Gastrocnemius medialis (tissue), 4 donors: ENCODE results near the gene ZDHHC1. TPM values are rescaled to one million over a fixed set of nuclear protein-coding genes. Genes with fewer than 3 reads are reported as not detected.

Experiments used
- ATAC-seq, 2 donors: fragments of 150-250 bp; one replicate each; pipeline ENCODE4 v1.9.1; 2016
- DNase-seq, 2 donors: peaks; one replicate each; pipeline ENCODE4 v3.0.0-alpha.2; 2019
- H3K27ac ChIP-seq, 4 donors: fragments of 200-600 bp; sonication (generic); 1 replicate in 1 of 4; 2 replicates in 3 of 4; pipeline ENCODE4 v1.5.1; 2016 to 2018; ENCODE audit warnings: mild to moderate bottlenecking in 2 of 4, moderate library complexity in 1 of 4
- H3K27me3 ChIP-seq, 3 donors: fragments of 200-600 bp; sonication (generic) in 2 of 3; 1 replicate in 1 of 3; 2 replicates in 2 of 3; pipeline versions ENCODE4 v1.5.1 to v1.6.0; 2016 to 2019; ENCODE audit warnings: mild to moderate bottlenecking in 1 of 3, moderate library complexity in 1 of 3
- H3K36me3 ChIP-seq, 2 donors: fragments of 200-600 bp; sonication (generic) in 1 of 2; one replicate each; pipeline ENCODE4 v1.5.1; 2017 to 2018
- H3K4me1 ChIP-seq, 2 donors: fragments of 200-600 bp; sonication (generic) in 1 of 2; one replicate each; pipeline ENCODE4 v1.5.1; 2016 to 2017; ENCODE audit warnings: mild to moderate bottlenecking in 2 of 2
- H3K4me3 ChIP-seq, 4 donors: fragments of 200-600 bp; sonication (generic) in 3 of 4; 1 replicate in 1 of 4; 2 replicates in 3 of 4; pipeline ENCODE4 v1.5.1; 2016 to 2019; ENCODE audit warnings: mild to moderate bottlenecking in 2 of 4
- H3K9me3 ChIP-seq, 3 donors: fragments of 200-600 bp; sonication (generic) in 2 of 3; 1 replicate in 1 of 3; 2 replicates in 2 of 3; pipeline ENCODE4 v1.5.1; 2016 to 2019
- POLR2A ChIP-seq, 2 donors: fragments of 450-650 bp; IDR thresholded peaks; one replicate each; pipeline ENCODE4 v1.6.1; 2017; ENCODE audit warnings: antibody characterized with exemption in 2 of 2, mild to moderate bottlenecking in 2 of 2, moderate library complexity in 2 of 2
- in situ Hi-C, 4 donors: fragments of 200-750 bp; cut with MboI; loops; one replicate each; pipeline versions ENCODE4 v1.15.0 to v1.8.0; 2017; ENCODE audit warnings: low sequenced_read_pairs in 4 of 4
- intact Hi-C: fragments of 100-400 bp; cut with DNase I; formaldehyde crosslinking; loops from one replicate; pipeline ENCODE4 v1.15.1; 2023; ENCODE audit warnings: low total_unique reads
- total RNA-seq, 4 donors: library from RNA; depleted of rRNA; stranded (reverse); fragments of >200 nt; gene quantifications; one replicate each; pipeline versions ENCODE4 v1.1.0 to v1.2.3, GENCODE V29; 2016
- TF ChIP-seq, protein P1 (sequence below), 5 experiments: fragments of 450-650 bp in 3 of 5; fragments of 200-600 bp in 2 of 5; sonication (generic) in 2 of 5; IDR thresholded peaks in 4 of 5; conservative IDR thresholded peaks in 1 of 5; 1 replicate in 4 of 5; 2 replicates in 1 of 5; pipeline ENCODE4 v1.5.1; 2016 to 2019; ENCODE audit warnings: antibody characterized with exemption in 5 of 5, mild to moderate bottlenecking in 3 of 5, moderate library complexity in 3 of 5

The ZDHHC1 gene
- total RNA-seq, 4 donors from 2014 or later: 4.4 to 11.0 (median 8.9) TPM

GRCh38 chr16:67387479-67388079 lies 28.7 kb downstream of the ZDHHC1 start:
- DNase-seq: no peak

GRCh38 chr16:67386861-67387455 lies 29.3 kb downstream of the ZDHHC1 start:
- Histone ChIP-seq H3K4me3 (no peak overlapping the region), H3K4me1 (peaks cover 31 to 36% of the 10 kb centered on the region in 2 donors), H3K36me3 (no peaks in the 10 kb centered on the region), H3K27me3 (no peaks in the 10 kb centered on the region), H3K9me3 (no peaks in the 10 kb centered on the region), H3K27ac (no peak overlapping the region)
- in situ Hi-C loops: no loop called here
- ATAC-seq (no peak), DNase-seq (no peak)
- TF ChIP-seq, protein P1, sequence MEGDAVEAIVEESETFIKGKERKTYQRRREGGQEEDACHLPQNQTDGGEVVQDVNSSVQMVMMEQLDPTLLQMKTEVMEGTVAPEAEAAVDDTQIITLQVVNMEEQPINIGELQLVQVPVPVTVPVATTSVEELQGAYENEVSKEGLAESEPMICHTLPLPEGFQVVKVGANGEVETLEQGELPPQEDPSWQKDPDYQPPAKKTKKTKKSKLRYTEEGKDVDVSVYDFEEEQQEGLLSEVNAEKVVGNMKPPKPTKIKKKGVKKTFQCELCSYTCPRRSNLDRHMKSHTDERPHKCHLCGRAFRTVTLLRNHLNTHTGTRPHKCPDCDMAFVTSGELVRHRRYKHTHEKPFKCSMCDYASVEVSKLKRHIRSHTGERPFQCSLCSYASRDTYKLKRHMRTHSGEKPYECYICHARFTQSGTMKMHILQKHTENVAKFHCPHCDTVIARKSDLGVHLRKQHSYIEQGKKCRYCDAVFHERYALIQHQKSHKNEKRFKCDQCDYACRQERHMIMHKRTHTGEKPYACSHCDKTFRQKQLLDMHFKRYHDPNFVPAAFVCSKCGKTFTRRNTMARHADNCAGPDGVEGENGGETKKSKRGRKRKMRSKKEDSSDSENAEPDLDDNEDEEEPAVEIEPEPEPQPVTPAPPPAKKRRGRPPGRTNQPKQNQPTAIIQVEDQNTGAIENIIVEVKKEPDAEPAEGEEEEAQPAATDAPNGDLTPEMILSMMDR (IDR thresholded peaks at IDR 0.05 in 4 of 5, conservative IDR thresholded peaks at IDR 0.05 in 1 of 5): no peak
- TF ChIP-seq POLR2A (IDR thresholded peaks at IDR 0.05): no peak
- intact Hi-C loops: no loop called here

More at GRCh38 chr16:67387479-67388079, 28.7 kb downstream of the ZDHHC1 start:
- ATAC-seq: no peak
- no peaks in the 10 kb centered on the region for H3K27me3 ChIP-seq
- intact Hi-C loops (no loop called here), in situ Hi-C loops (no loop called here)
- H3K36me3 ChIP-seq: no peaks in the 10 kb centered on the region
- no peak overlapping the region for H3K27ac ChIP-seq
- TF ChIP-seq, protein P1 (IDR thresholded peaks at IDR 0.05 in 4 of 5, conservative IDR thresholded peaks at IDR 0.05 in 1 of 5): no peak
- no peak for TF ChIP-seq POLR2A (IDR thresholded peaks at IDR 0.05)
- H3K4me1 ChIP-seq: peaks cover 37 to 41% of the 10 kb centered on the region in 2 donors
- H3K9me3 ChIP-seq: no peaks in the 10 kb centered on the region
- no peak overlapping the region for H3K4me3 ChIP-seq

- intact Hi-C loops: no loop called here
- no peak for ATAC-seq
- in situ Hi-C loops: no loop called here
Measured at GRCh38 chr16:67384778-67385510, 31.3 kb downstream of the ZDHHC1 start.

GRCh38 chr16:67383284-67383683 lies 33.0 kb downstream of the ZDHHC1 start:
- DNase-seq: no peak
- in situ Hi-C loops (no loop called here), intact Hi-C loops (no loop called here)

More at GRCh38 chr16:67384778-67385510, 31.3 kb downstream of the ZDHHC1 start:
- no peaks in the 10 kb centered on the region for H3K27me3 ChIP-seq
- no peaks in the 10 kb centered on the region for H3K9me3 ChIP-seq
- H3K4me1 ChIP-seq: peaks cover 21 to 25% of the 10 kb centered on the region in 2 donors
- no peak overlapping the region for H3K4me3 ChIP-seq
- H3K36me3 ChIP-seq: no peaks in the 10 kb centered on the region
- H3K27ac ChIP-seq: peak overlapping the region in 1 of 4 donors; percentile 31
- no peak for DNase-seq
- no peak for TF ChIP-seq POLR2A (IDR thresholded peaks at IDR 0.05)
- TF ChIP-seq, protein P1 (IDR thresholded peaks at IDR 0.05 in 4 of 5, conservative IDR thresholded peaks at IDR 0.05 in 1 of 5): no peak

More at GRCh38 chr16:67383284-67383683, 33.0 kb downstream of the ZDHHC1 start:
- Histone ChIP-seq H3K27ac (peak overlapping the region in 1 of 4 donors; percentile 21), H3K9me3 (no peaks in the 10 kb centered on the region), H3K36me3 (no peaks in the 10 kb centered on the region), H3K4me1 (peaks cover 25 to 28% of the 10 kb centered on the region in 2 donors), H3K27me3 (no peaks in the 10 kb centered on the region), H3K4me3 (no peak overlapping the region)
- ATAC-seq: no peak
- TF ChIP-seq, protein P1 (IDR thresholded peaks at IDR 0.05 in 4 of 5, conservative IDR thresholded peaks at IDR 0.05 in 1 of 5): no peak
- no peak for TF ChIP-seq POLR2A (IDR thresholded peaks at IDR 0.05)
